Prostate gland (tissue), 2 donors: ENCODE results near the gene IL36B. TPM values are rescaled to one million over a fixed set of nuclear protein-coding genes. Genes with fewer than 3 reads are reported as not detected.

ENCODE experiments used
- DNase-seq: peaks from one replicate; pipeline ENCODE4 v3.0.0-alpha.2; 2019; ENCODE audit warnings: low spot score
- H3K27ac ChIP-seq, 2 donors: fragments of 200-600 bp; sonication (generic); 2 replicates each; pipeline ENCODE4 v1.5.1; 2017 to 2019
- H3K27me3 ChIP-seq: fragments of 200-600 bp; sonication (generic); replicated peaks from 2 replicates; pipeline ENCODE4 v1.5.1; 2019; ENCODE audit not compliant: insufficient read depth
- H3K36me3 ChIP-seq, 2 donors: fragments of 200-600 bp; sonication (generic); 1 replicate in 1 of 2; 2 replicates in 1 of 2; pipeline versions ENCODE4 v1.5.1 to v1.8.1; 2017 to 2019
- H3K4me1 ChIP-seq: fragments of 200-600 bp; sonication (generic); replicated peaks from 2 replicates; pipeline ENCODE4 v1.5.1; 2019
- H3K4me3 ChIP-seq, 2 donors: fragments of 200-600 bp; sonication (generic); 2 replicates each; pipeline ENCODE4 v1.5.1; 2017 to 2019
- H3K9me3 ChIP-seq: fragments of 200-600 bp; sonication (generic); 2 replicates; pipeline ENCODE4 v1.5.1; 2017
- CTCF ChIP-seq, 4 experiments: fragments of 200-600 bp in 2 of 4; fragments of 450-650 bp in 2 of 4; sonication (generic) in 2 of 4; IDR thresholded peaks; 1 replicate in 3 of 4; 2 replicates in 1 of 4; pipeline ENCODE4 v1.5.1; 2016 to 2019; ENCODE audit warnings: antibody characterized with exemption in 4 of 4, mild to moderate bottlenecking in 2 of 4, moderate library complexity in 2 of 4
- POLR2A ChIP-seq: fragments of 450-650 bp; IDR thresholded peaks from one replicate; pipeline ENCODE4 v1.6.1; 2016; ENCODE audit warnings: antibody characterized with exemption, mild to moderate bottlenecking
- POLR2AphosphoS5 ChIP-seq: sonication (generic); formaldehyde crosslinking; IDR thresholded peaks from one replicate; pipeline ENCODE4 v1.6.1; 2017; ENCODE audit warnings: antibody characterized with exemption
- WGBS: methylation state at CpG from one replicate; pipeline ENCODE4 v1.1.5; 2018; 5-methylcytosine and 5-hydroxymethylcytosine counted together
- intact Hi-C: fragments of 100-400 bp; cut with DNase I; formaldehyde crosslinking; loops from one replicate; pipeline ENCODE4 v1.14.2; 2022
- total RNA-seq, 2 donors: library from RNA; depleted of rRNA; stranded (reverse); fragments of >200 nt; gene quantifications; one replicate each; pipeline ENCODE4 v1.1.0, GENCODE V29; 2016

The IL36B gene
- total RNA-seq, 2 donors from 2014 or later: not detected

GRCh38 chr2:112993831-112994230 lies 58.8 kb downstream of the IL36B start:
- TF ChIP-seq POLR2A: no peak
- TF ChIP-seq POLR2AphosphoS5: no peak
- no peak for TF ChIP-seq CTCF (IDR thresholded peaks at IDR 0.05)
- Histone ChIP-seq H3K4me1 (no peaks in the 10 kb centered on the region), H3K27ac (no peak overlapping the region), H3K36me3 (no peaks in the 10 kb centered on the region), H3K27me3 (no peaks in the 10 kb centered on the region), H3K9me3 (no peaks in the 10 kb centered on the region), H3K4me3 (no peak overlapping the region)
- intact Hi-C loops: no loop called here
- no peak for DNase-seq

GRCh38 chr2:112989611-112990010 lies 63.1 kb downstream of the IL36B start:
- H3K4me1 ChIP-seq: no peaks in the 10 kb centered on the region
- TF ChIP-seq CTCF (IDR thresholded peaks at IDR 0.05): no peak
- TF ChIP-seq POLR2A: no peak
- TF ChIP-seq POLR2AphosphoS5: no peak
- H3K4me3 ChIP-seq: no peak overlapping the region
- DNase-seq: no peak
- H3K27me3 ChIP-seq: no peaks in the 10 kb centered on the region
- WGBS: 83% methylated on average over 3 of the region's 3 CpGs
- H3K9me3 ChIP-seq: no peaks in the 10 kb centered on the region
- no peak overlapping the region for H3K27ac ChIP-seq
- intact Hi-C loops: no loop called here
- H3K36me3 ChIP-seq: no peaks in the 10 kb centered on the region

GRCh38 chr2:112985090-112985489 lies 67.6 kb downstream of the IL36B start:
- intact Hi-C loops: no loop called here
- no peaks in the 10 kb centered on the region for H3K4me1 ChIP-seq
- DNase-seq: no peak
- TF ChIP-seq POLR2A: no peak
- no peak for TF ChIP-seq POLR2AphosphoS5
- TF ChIP-seq CTCF (IDR thresholded peaks at IDR 0.05): no peak
- no peak overlapping the region for H3K4me3 ChIP-seq
- H3K27ac ChIP-seq: no peak overlapping the region
- no peaks in the 10 kb centered on the region for H3K27me3 ChIP-seq
- 93% methylated on average over 5 of the region's 5 CpGs for WGBS
- H3K9me3 ChIP-seq: no peaks in the 10 kb centered on the region
- no peaks in the 10 kb centered on the region for H3K36me3 ChIP-seq

- 52% methylated on average over 1 of the region's 1 CpG for WGBS
- Histone ChIP-seq H3K9me3 (no peaks in the 10 kb centered on the region), H3K27me3 (no peaks in the 10 kb centered on the region), H3K27ac (no peak overlapping the region), H3K36me3 (no peaks in the 10 kb centered on the region), H3K4me1 (no peaks in the 10 kb centered on the region), H3K4me3 (no peak overlapping the region)
- DNase-seq: no peak
- TF ChIP-seq POLR2AphosphoS5: no peak
- TF ChIP-seq CTCF (IDR thresholded peaks at IDR 0.05): no peak
- TF ChIP-seq POLR2A: no peak
- intact Hi-C loops: no loop called here
Observed at GRCh38 chr2:112980537-112980936, 72.1 kb downstream of the IL36B start.

- 100% methylated on average over 1 of the region's 1 CpG for WGBS
- Histone ChIP-seq H3K9me3 (no peaks in the 10 kb centered on the region), H3K27me3 (no peaks in the 10 kb centered on the region), H3K27ac (no peak overlapping the region), H3K36me3 (no peaks in the 10 kb centered on the region), H3K4me1 (no peaks in the 10 kb centered on the region), H3K4me3 (no peak overlapping the region)
- no peak for TF ChIP-seq POLR2A
- TF ChIP-seq CTCF (IDR thresholded peaks at IDR 0.05): no peak
- TF ChIP-seq POLR2AphosphoS5: no peak
- intact Hi-C loops: no loop called here
- no peak for DNase-seq
Observed at GRCh38 chr2:112979731-112980130, 72.9 kb downstream of the IL36B start.
